K562 (cell line): ENCODE data around the gene GNRHR. TPM values are rescaled to one million over a fixed set of nuclear protein-coding genes. Genes with fewer than 3 reads are reported as not detected.

Experiments used
- ARID3B ChIP-seq: fragments of 250-450 bp; sonication (Bioruptor Pico); IDR thresholded peaks from 2 replicates; pipeline ENCODE4 v1.4.0; 2020; ENCODE audit warnings: borderline replicate concordance
- ELK3 ChIP-seq: fragments of 450-650 bp; formaldehyde crosslinking; IDR thresholded peaks from 2 replicates; pipeline ENCODE4 v1.4.0; 2020; ENCODE audit warnings: mild to moderate bottlenecking
- FOXA3 ChIP-seq, 2 experiments: fragments of 450-650 bp in 1 of 2; sonication (generic) in 1 of 2; formaldehyde crosslinking; IDR thresholded peaks in 1 of 2; conservative IDR thresholded peaks in 1 of 2; 2 replicates each; pipeline versions ENCODE4 v1.4.0 to v1.8.0; 2020 to 2022; ENCODE audit warnings: mild to moderate bottlenecking in 2 of 2, missing genetic modification reagents in 1 of 2
- HDAC3 ChIP-seq: fragments of 450-650 bp; IDR thresholded peaks from 2 replicates; pipeline ENCODE4 v1.6.1; 2018; ENCODE audit warnings: borderline replicate concordance, mild to moderate bottlenecking, moderate library complexity; ENCODE audit not compliant: partially characterized antibody
- HLTF ChIP-seq: fragments of 450-650 bp; IDR thresholded peaks from 2 replicates; pipeline ENCODE4 v1.6.1; 2016
- JUNB ChIP-seq: fragments of 450-650 bp; formaldehyde crosslinking; conservative IDR thresholded peaks from 2 replicates; pipeline ENCODE4 v1.4.0; 2020; ENCODE audit warnings: mild to moderate bottlenecking
- KAT8 ChIP-seq: fragments of 450-650 bp; IDR thresholded peaks from 2 replicates; pipeline ENCODE4 v1.6.1; 2016; ENCODE audit warnings: low read depth, mild to moderate bottlenecking
- LCOR ChIP-seq: sonication (generic); formaldehyde crosslinking; IDR thresholded peaks from 2 replicates; pipeline ENCODE4 v1.8.0; 2022; ENCODE audit warnings: mild to moderate bottlenecking, missing genetic modification reagents
- MTF1 ChIP-seq: fragments of 250-450 bp; sonication (Bioruptor Pico); IDR thresholded peaks from 2 replicates; pipeline ENCODE4 v1.9.0; 2021; ENCODE audit warnings: moderate library complexity, mild to moderate bottlenecking, inconsistent platforms, borderline replicate concordance
- NBN ChIP-seq: fragments of 450-650 bp; IDR thresholded peaks from 2 replicates; pipeline ENCODE4 v1.6.1; 2016; ENCODE audit warnings: low read depth, mild to moderate bottlenecking
- NCOA1 ChIP-seq: fragments of 450-650 bp; IDR thresholded peaks from 2 replicates; pipeline ENCODE4 v1.6.1; 2016; ENCODE audit warnings: low read depth
- NCOA4 ChIP-seq: fragments of 450-650 bp; IDR thresholded peaks from 2 replicates; pipeline ENCODE4 v1.6.1; 2018; ENCODE audit warnings: mild to moderate bottlenecking; ENCODE audit not compliant: partially characterized antibody
- PRPF4 ChIP-seq: fragments of 200-400 bp; formaldehyde crosslinking; IDR thresholded peaks from one replicate; pipeline ENCODE4 v1.6.1; 2017; ENCODE audit warnings: low read length, low read depth, mild to moderate bottlenecking; ENCODE audit not compliant: insufficient read depth, poor library complexity, severe bottlenecking
- PURB ChIP-seq: sonication (generic); formaldehyde crosslinking; IDR thresholded peaks from 2 replicates; pipeline ENCODE4 v1.9.0; 2021; ENCODE audit warnings: low read depth, mild to moderate bottlenecking, missing genetic modification reagents
- SIN3A ChIP-seq, 2 experiments: fragments of 150-350 bp in 1 of 2; IDR thresholded peaks; 2 replicates each; pipeline ENCODE4 v1.6.1; 2011 to 2016; ENCODE audit warnings: borderline replicate concordance in 2 of 2, low read depth in 2 of 2, low read length in 2 of 2, mild to moderate bottlenecking in 2 of 2, moderate library complexity in 2 of 2; ENCODE audit not compliant: control insufficient read depth in 1 of 2
- SMAD4 ChIP-seq: fragments of 250-450 bp; sonication (Bioruptor Pico); conservative IDR thresholded peaks from 2 replicates; pipeline ENCODE4 v1.8.0; 2021; ENCODE audit warnings: inconsistent platforms, mild to moderate bottlenecking, moderate library complexity
- TGIF2 ChIP-seq: sonication (generic); formaldehyde crosslinking; IDR thresholded peaks from 2 replicates; pipeline ENCODE4 v1.8.1; 2022; ENCODE audit warnings: mild to moderate bottlenecking, missing genetic modification reagents, moderate library complexity
- UBTF ChIP-seq, 2 experiments: IDR thresholded peaks; 2 replicates each; pipeline ENCODE4 v1.6.1; 2012; ENCODE audit warnings: improper control_type of control experiment in 2 of 2, low read depth in 2 of 2, low read length in 2 of 2, borderline replicate concordance in 1 of 2
- ZNF436 ChIP-seq: fragments of 250-450, 450-650 bp; sonication (Bioruptor Pico); formaldehyde crosslinking; IDR thresholded peaks from 2 replicates; pipeline ENCODE4 v1.7.0; 2020; ENCODE audit warnings: mild to moderate bottlenecking
- ZNF511 ChIP-seq: sonication (generic); formaldehyde crosslinking; IDR thresholded peaks from 2 replicates; pipeline ENCODE4 v1.8.0; 2022; ENCODE audit warnings: mild to moderate bottlenecking, missing genetic modification reagents
- ZNF696 ChIP-seq: fragments of 250-450 bp; sonication (Bioruptor Pico); conservative IDR thresholded peaks from 2 replicates; pipeline ENCODE4 v1.4.0; 2020; ENCODE audit warnings: mild to moderate bottlenecking, moderate library complexity
- ZNF699 ChIP-seq: fragments of 250-450 bp; sonication (Bioruptor Pico); IDR thresholded peaks from 2 replicates; pipeline ENCODE4 v1.8.0; 2021; ENCODE audit warnings: mild to moderate bottlenecking, moderate library complexity; ENCODE audit not compliant: insufficient replicate concordance
- polyA plus RNA-seq, 8 experiments: library from polyadenylated mRNA; depleted of rRNA in 4 of 8; stranded (reverse) in 5 of 8; unstranded in 3 of 8; fragments of >200 nt; fragmentation: Nextera tagmentation in 2 of 8; fragmentation: Illumina TruSeq in 1 of 8; extraction: Ambion mirVana in 2 of 8; extraction: Trizol in 1 of 8; gene quantifications; 2 replicates each; pipeline versions ENCODE4 v1.2.1 to v1.2.3, GENCODE V29; 2011 to 2014; ENCODE audit warnings: inconsistent platforms in 1 of 8, missing spikeins in 1 of 8
- total RNA-seq, 7 experiments: library from RNA; depleted of rRNA in 6 of 7; stranded (reverse); fragments of >200 nt in 6 of 7; fragmentation: Illumina TruSeq in 2 of 7; extraction: Trizol in 2 of 7; gene quantifications; 2 replicates each; pipeline versions ENCODE4 v1.2.1 to v1.2.3, GENCODE V29; 2011 to 2021; ENCODE audit warnings: low replicate concordance in 1 of 7

GNRHR gene
- total and polyA plus RNA-seq, 9 of the 15 experiments (the other 6 are each of a cell fraction or from before 2014, with no cell fraction given) = 0.06 to 0.13 TPM; not detected in 7

GRCh38 chr4:67700116-67700737 is 54.0 kb downstream of the GNRHR start (continued):
- TF ChIP-seq PURB (no peak), MTF1 (no peak), SMAD4 (CRISPR knock-in tag) (no peak), LCOR (CRISPR knock-in tag) (0 out of 2 replicates have a peak, but pooled peaks have one; percentile 3), SIN3A (IDR thresholded peaks at IDR 0.05; ENCODE audit: borderline replicate concordance in 2 of 2, control insufficient read depth in 1 of 2, low read depth in 2 of 2, low read length in 2 of 2) (peak in 1 of 2 experiments; percentile 37; a peak in 1 of 4 replicates), JUNB (no peak), ZNF696 (CRISPR knock-in tag) (no peak), ZNF699 (CRISPR knock-in tag) (no peak), ELK3 (CRISPR knock-in tag) (no peak), KAT8 (no peak), ZNF436 (no peak), NCOA1 (0 out of 2 replicates have a peak, but pooled peaks have one; percentile 5), HDAC3 (no peak), NCOA4 (no peak), ARID3B (no peak), TGIF2 (CRISPR knock-in tag) (no peak), NBN (0 out of 2 replicates have a peak, but pooled peaks have one; percentile 4), HLTF (no peak), UBTF (IDR thresholded peaks at IDR 0.05; ENCODE audit: borderline replicate concordance in 1 of 2, low read depth in 2 of 2, low read length in 2 of 2) (0 out of 4 replicates have a peak, but pooled peaks of 1 of the 2 experiments have one; percentile 4), PRPF4 (no peak), FOXA3 (CRISPR knock-in tag; conservative IDR thresholded peaks at IDR 0.05 in 1 of 2, IDR thresholded peaks at IDR 0.05 in 1 of 2) (no peak), ZNF511 (CRISPR knock-in tag) (no peak)
